K562 (cell line): ENCODE results near the gene ALDOC. TPM values are rescaled to one million over a fixed set of nuclear protein-coding genes. Genes with fewer than 3 reads are reported as not detected.
A peak's percentile ranks its signal among the peaks of the same experiment; 100 is the strongest.

Source experiments
- BCL6 ChIP-seq: fragments of 250-450 bp; sonication (Bioruptor Pico); IDR thresholded peaks from 2 replicates; pipeline ENCODE4 v1.4.0; 2020
- CC2D1A ChIP-seq: fragments of 450-650 bp; IDR thresholded peaks from 2 replicates; pipeline ENCODE4 v1.6.1; 2017; ENCODE audit warnings: mild to moderate bottlenecking
- CGGBP1 ChIP-seq: fragments of 250-450 bp; sonication (Bioruptor Pico); IDR thresholded peaks from 2 replicates; pipeline ENCODE4 v1.9.0; 2021; ENCODE audit warnings: mild to moderate bottlenecking
- E2F8 ChIP-seq: fragments of 450-650 bp; IDR thresholded peaks from 2 replicates; pipeline ENCODE4 v1.7.1; 2018; ENCODE audit warnings: mild to moderate bottlenecking, low read depth; ENCODE audit not compliant: partially characterized antibody
- EZH2 ChIP-seq: IDR thresholded peaks from 2 replicates; pipeline ENCODE4 v1.6.1; 2012; ENCODE audit warnings: low read depth, mild to moderate bottlenecking, inconsistent platforms, low read length, borderline replicate concordance
- KLF10 ChIP-seq: fragments of 250-450 bp; sonication (Bioruptor Pico); IDR thresholded peaks from 2 replicates; pipeline ENCODE4 v1.6.1; 2021; ENCODE audit warnings: matching md5 sums
- MAX ChIP-seq: sonication (generic); formaldehyde crosslinking; IDR thresholded peaks from 2 replicates; pipeline ENCODE4 v1.9.0; 2022; ENCODE audit warnings: mild to moderate bottlenecking, missing genetic modification reagents
- MLLT1 ChIP-seq, 2 experiments: fragments of 450-650 bp; IDR thresholded peaks; 2 replicates each; pipeline ENCODE4 v1.6.1; 2016
- POLR2H ChIP-seq: IDR thresholded peaks from 2 replicates; pipeline ENCODE4 v1.6.1; 2016; ENCODE audit warnings: missing genetic modification characterization, low read depth, mild to moderate bottlenecking, control low read depth, missing compliant biosample characterization, moderate library complexity
- SOX6 ChIP-seq: fragments of 450-650 bp; IDR thresholded peaks from 2 replicates; pipeline ENCODE4 v1.6.1; 2014; ENCODE audit warnings: mild to moderate bottlenecking
- TAF9B ChIP-seq: fragments of 450-650 bp; IDR thresholded peaks from 2 replicates; pipeline ENCODE4 v1.6.1; 2018; ENCODE audit warnings: mild to moderate bottlenecking; ENCODE audit not compliant: partially characterized antibody
- VEZF1 ChIP-seq: fragments of 200-800 bp; sonication (Bioruptor generic); IDR thresholded peaks from 2 replicates; pipeline ENCODE4 v1.6.1; 2017; ENCODE audit warnings: missing genetic modification characterization, missing compliant biosample characterization
- ZBTB2 ChIP-seq: fragments of 450-650 bp; IDR thresholded peaks from 2 replicates; pipeline ENCODE4 v1.6.1; 2016; ENCODE audit warnings: antibody characterized with exemption
- ZBTB34 ChIP-seq: fragments of 250-450 bp; sonication (Bioruptor Pico); IDR thresholded peaks from 2 replicates; pipeline ENCODE4 v1.8.0; 2021; ENCODE audit warnings: mild to moderate bottlenecking, moderate library complexity
- ZFP30 ChIP-seq: fragments of 250-450 bp; sonication (Bioruptor Pico); IDR thresholded peaks from 2 replicates; pipeline ENCODE4 v1.8.0; 2022; ENCODE audit warnings: moderate library complexity, mild to moderate bottlenecking, inconsistent platforms, borderline replicate concordance
- ZFX ChIP-seq: sonication (generic); formaldehyde crosslinking; IDR thresholded peaks from 2 replicates; pipeline ENCODE4 v1.8.0; 2022; ENCODE audit warnings: mild to moderate bottlenecking, missing genetic modification reagents, moderate library complexity
- ZNF165 ChIP-seq: fragments of 250-450 bp; sonication (Bioruptor Pico); IDR thresholded peaks from 2 replicates; pipeline ENCODE4 v1.4.0; 2020; ENCODE audit warnings: borderline replicate concordance
- ZNF354B ChIP-seq: fragments of 250-450 bp; sonication (Bioruptor Pico); IDR thresholded peaks from 2 replicates; pipeline ENCODE4 v1.4.0; 2020
- ZNF707 ChIP-seq: fragments of 250-450 bp; sonication (Bioruptor Pico); conservative IDR thresholded peaks from 2 replicates; pipeline ENCODE4 v1.8.0; 2022; ENCODE audit warnings: inconsistent platforms, mild to moderate bottlenecking, moderate library complexity
- ZNF778 ChIP-seq: fragments of 450-650 bp; formaldehyde crosslinking; IDR thresholded peaks from 2 replicates; pipeline ENCODE4 v1.4.0; 2020; ENCODE audit warnings: mild to moderate bottlenecking, moderate library complexity
- polyA plus RNA-seq, 8 experiments: library from polyadenylated mRNA; depleted of rRNA in 4 of 8; stranded (reverse) in 5 of 8; unstranded in 3 of 8; fragments of >200 nt; fragmentation: Nextera tagmentation in 2 of 8; fragmentation: Illumina TruSeq in 1 of 8; extraction: Ambion mirVana in 2 of 8; extraction: Trizol in 1 of 8; gene quantifications; 2 replicates each; pipeline versions ENCODE4 v1.2.1 to v1.2.3, GENCODE V29; 2011 to 2014; ENCODE audit warnings: inconsistent platforms in 1 of 8, missing spikeins in 1 of 8
- total RNA-seq, 7 experiments: library from RNA; depleted of rRNA in 6 of 7; stranded (reverse); fragments of >200 nt in 6 of 7; fragmentation: Illumina TruSeq in 2 of 7; extraction: Trizol in 2 of 7; gene quantifications; 2 replicates each; pipeline versions ENCODE4 v1.2.1 to v1.2.3, GENCODE V29; 2011 to 2021; ENCODE audit warnings: low replicate concordance in 1 of 7

Gene ALDOC
- total and polyA plus RNA-seq, 9 of the 15 experiments (the other 6 are each of a cell fraction or from before 2014, with no cell fraction given), result 43.2 to 263 (median 99.2) TPM

GRCh38 chr17:28598799-28599310 is 22.2 kb upstream of the ALDOC start, which contains the start of gene SPAG5 (continued):
- 0 out of 2 replicates have a peak, but pooled peaks have one; percentile 43 for TF ChIP-seq SOX6
- TF ChIP-seq KLF10 (CRISPR knock-in tag), result no peak
- TF ChIP-seq ZBTB34 (CRISPR knock-in tag), result no peak
- TF ChIP-seq ZNF354B (CRISPR knock-in tag), result no peak
- TF ChIP-seq MAX (CRISPR knock-in tag), result no peak
- TF ChIP-seq E2F8, result peak; percentile 13
- TF ChIP-seq ZNF707 (CRISPR knock-in tag), result no peak
- peak; percentile 94 for TF ChIP-seq POLR2H (tag)
- TF ChIP-seq TAF9B, result peak; percentile 86
- peak; percentile 16; the same call in 1 of the 2 replicates for TF ChIP-seq ZBTB2
- peak; percentile 29 to 39; a peak in 1 of 4 replicates for TF ChIP-seq MLLT1 (IDR thresholded peaks at IDR 0.05)
- peak; percentile 21; the same call in 1 of the 2 replicates for TF ChIP-seq CC2D1A
- no peak for TF ChIP-seq EZH2
- 0 out of 2 replicates have a peak, but pooled peaks have one; percentile 66 for TF ChIP-seq CGGBP1 (CRISPR knock-in tag)
- no peak for TF ChIP-seq BCL6
- TF ChIP-seq VEZF1, result peak; percentile 85
- TF ChIP-seq ZFX (CRISPR knock-in tag), result peak; percentile 97
- no peak for TF ChIP-seq ZFP30 (CRISPR knock-in tag)
- TF ChIP-seq ZNF778, result no peak
- TF ChIP-seq ZNF165, result no peak
